Keratinocyte (primary cell): ENCODE data around the gene OCIAD2. TPM values are rescaled to one million over a fixed set of nuclear protein-coding genes. Genes with fewer than 3 reads are reported as not detected.

Experiments used
- DNase-seq: peaks from one replicate; pipeline ENCODE4 v3.0.0-alpha.2; 2011; ENCODE audit warnings: low read depth, missing footprints, low spot score
- FAIRE-seq: peaks from 2 replicates; lab custom pipeline; 2011; peaks lifted over from hg19 to GRCh38; lab: Jason Lieb, UNC
- H2AFZ ChIP-seq: 2 replicates; pipeline ENCODE4 v1.6.0; 2012; ENCODE audit warnings: low read length, control low read depth, inconsistent platforms; ENCODE audit not compliant: control insufficient read depth
- H3K27ac ChIP-seq: 2 replicates; pipeline ENCODE4 v1.5.1; 2011; ENCODE audit warnings: low read length; ENCODE audit not compliant: control insufficient read depth, insufficient read depth
- H3K27me3 ChIP-seq: 3 replicates; pipeline ENCODE4 v1.6.0; 2011; ENCODE audit warnings: low read length; ENCODE audit not compliant: control insufficient read depth, insufficient read depth; ENCODE audit errors: extremely low read depth
- H3K36me3 ChIP-seq, 2 experiments: 2 replicates in 1 of 2; 3 replicates in 1 of 2; pipeline ENCODE4 v1.5.1; 2011; ENCODE audit warnings: low read length in 2 of 2, mild to moderate bottlenecking in 1 of 2; ENCODE audit not compliant: control insufficient read depth in 2 of 2, insufficient read depth in 2 of 2; ENCODE audit errors: extremely low read depth in 1 of 2
- H3K4me1 ChIP-seq: 3 replicates; pipeline ENCODE4 v1.5.1; 2011; ENCODE audit warnings: low read length; ENCODE audit not compliant: control insufficient read depth, insufficient read depth; ENCODE audit errors: extremely low read depth
- H3K4me2 ChIP-seq: 3 replicates; pipeline ENCODE4 v1.6.0; 2011; ENCODE audit warnings: low read depth, low read length; ENCODE audit not compliant: control insufficient read depth, insufficient read depth; ENCODE audit errors: extremely low read depth
- H3K4me3 ChIP-seq, 3 experiments: fragments of 200-600 bp in 1 of 3; sonication (generic) in 1 of 3; 2 replicates in 2 of 3; 3 replicates in 1 of 3; pipeline ENCODE4 v1.5.1; 2011 to 2016; ENCODE audit warnings: low read length in 3 of 3, mild to moderate bottlenecking in 3 of 3, control low read depth in 2 of 3, inconsistent platforms in 1 of 3, low read depth in 1 of 3, mixed read lengths in 1 of 3, mixed run types in 1 of 3, moderate library complexity in 1 of 3; ENCODE audit not compliant: control insufficient read depth in 2 of 3, insufficient read depth in 2 of 3; ENCODE audit errors: extremely low read depth in 1 of 3
- H3K79me2 ChIP-seq: 2 replicates; pipeline ENCODE4 v1.6.0; 2012; ENCODE audit warnings: low read length; ENCODE audit not compliant: control insufficient read depth, insufficient read depth
- H3K9ac ChIP-seq: 3 replicates; pipeline ENCODE4 v1.6.0; 2011; ENCODE audit warnings: low read length; ENCODE audit not compliant: control insufficient read depth, insufficient read depth; ENCODE audit errors: extremely low read depth
- H3K9me1 ChIP-seq: 3 replicates; pipeline ENCODE4 v1.6.0; 2011; ENCODE audit warnings: low read length; ENCODE audit not compliant: control insufficient read depth, insufficient read depth; ENCODE audit errors: extremely low read depth
- H3K9me3 ChIP-seq: 2 replicates; pipeline ENCODE4 v1.5.1; 2012; ENCODE audit warnings: low read depth, low read length; ENCODE audit not compliant: control insufficient read depth
- H4K20me1 ChIP-seq: 3 replicates; pipeline ENCODE4 v1.6.0; 2011; ENCODE audit warnings: low read length; ENCODE audit not compliant: control insufficient read depth, insufficient read depth; ENCODE audit errors: extremely low read depth
- CTCF ChIP-seq, 3 experiments: IDR thresholded peaks in 1 of 3; conservative IDR thresholded peaks in 1 of 3; optimal IDR thresholded peaks in 1 of 3; 2 replicates in 2 of 3; 3 replicates in 1 of 3; pipeline versions ENCODE3 to v1.5.1; 2011; ENCODE audit warnings: low read length in 3 of 3, mild to moderate bottlenecking in 3 of 3, moderate library complexity in 2 of 3, control low read depth in 1 of 3, inconsistent platforms in 1 of 3; ENCODE audit not compliant: insufficient read depth in 2 of 3; ENCODE audit errors: extremely low read depth in 1 of 3
- EZH2 ChIP-seq: IDR thresholded peaks from one replicate; pipeline ENCODE4 v1.6.1; 2012; ENCODE audit warnings: inconsistent platforms, mild to moderate bottlenecking, low read length, moderate library complexity
- dilution Hi-C: fragments of 300-500 bp; cut with MboI; formaldehyde crosslinking; loops from one replicate; pipeline ENCODE4 v1.7.0; 2020; ENCODE audit warnings: low sequenced_read_pairs; ENCODE audit not compliant: extremely low pct_ligation_motif_present
- polyA plus RNA-seq, 5 experiments: library from polyadenylated mRNA; depleted of rRNA in 3 of 5; stranded (reverse) in 3 of 5; stranded (forward) in 1 of 5; unstranded in 1 of 5; fragments of >200 nt; gene quantifications; 1 replicate in 1 of 5; 2 replicates in 3 of 5; 3 replicates in 1 of 5; pipeline versions ENCODE4 v1.2.1 to v1.2.3, GENCODE V29; 2011 to 2012; ENCODE audit warnings: missing spikeins in 2 of 5, low read depth in 1 of 5, low replicate concordance in 1 of 5

Gene OCIAD2
- polyA plus RNA-seq, 1 donor (not counting 4 experiments of a cell fraction or from before 2014, with no cell fraction given): 407 TPM

- Histone ChIP-seq H3K36me3 (no peaks in the 10 kb centered on the region), H3K9me3 (no peaks in the 10 kb centered on the region), H3K27me3 (no peaks in the 10 kb centered on the region), H3K9me1 (no peaks in the 10 kb centered on the region), H2AFZ (no peak overlapping the region), H3K4me1 (peaks cover 41% of the 10 kb centered on the region), H3K27ac (no peak overlapping the region), H3K79me2 (no peaks in the 10 kb centered on the region), H3K9ac (no peak overlapping the region), H4K20me1 (no peaks in the 10 kb centered on the region), H3K4me3 (no peak overlapping the region), H3K4me2 (no peak overlapping the region)
- DNase-seq (no peak), FAIRE-seq (no peak)
- dilution Hi-C loops: no loop called here
- TF ChIP-seq EZH2 (no peak), CTCF (optimal IDR thresholded peaks at IDR 0.05 in 1 of 3, IDR thresholded peaks at IDR 0.05 in 1 of 3, conservative IDR thresholded peaks at IDR 0.05 in 1 of 3; ENCODE audit: extremely low read depth in 1 of 3, insufficient read depth in 2 of 3, low read length in 3 of 3) (no peak)
These were observed 41.2 kb upstream of the OCIAD2 start for GRCh38 chr4:48947731-48948130.

- Histone ChIP-seq H3K79me2 (no peaks in the 10 kb centered on the region), H3K27me3 (no peaks in the 10 kb centered on the region), H3K27ac (no peak overlapping the region), H3K4me2 (no peak overlapping the region), H3K9ac (no peak overlapping the region), H3K36me3 (no peaks in the 10 kb centered on the region), H3K4me1 (peaks cover 41% of the 10 kb centered on the region), H3K4me3 (no peak overlapping the region), H4K20me1 (no peaks in the 10 kb centered on the region), H2AFZ (no peak overlapping the region), H3K9me1 (no peaks in the 10 kb centered on the region), H3K9me3 (no peaks in the 10 kb centered on the region)
- FAIRE-seq: no peak
- TF ChIP-seq EZH2: no peak
- TF ChIP-seq CTCF (optimal IDR thresholded peaks at IDR 0.05 in 1 of 3, IDR thresholded peaks at IDR 0.05 in 1 of 3, conservative IDR thresholded peaks at IDR 0.05 in 1 of 3; ENCODE audit: extremely low read depth in 1 of 3, insufficient read depth in 2 of 3, low read length in 3 of 3): no peak
- dilution Hi-C loops: no loop called here
- DNase-seq: no peak
These were observed 39.4 kb upstream of the OCIAD2 start for GRCh38 chr4:48945981-48946380.
